Activated naive CD8-positive, alpha-beta T cell (primary cell): ENCODE measurements around the gene MUC4.

Experiments
- H3K27ac Mint-ChIP-seq: one replicate; pipeline ENCODE4 v1.8.0; 2021; ENCODE audit warnings: mixed read lengths
- H3K27me3 Mint-ChIP-seq: one replicate; pipeline ENCODE4 v1.8.0; 2021; ENCODE audit warnings: mixed read lengths
- H3K36me3 Mint-ChIP-seq: one replicate; pipeline ENCODE4 v1.8.0; 2021; ENCODE audit warnings: mixed read lengths
- H3K4me1 Mint-ChIP-seq: one replicate; pipeline ENCODE4 v1.8.0; 2021; ENCODE audit warnings: low read depth, mixed read lengths
- H3K4me3 Mint-ChIP-seq: one replicate; pipeline ENCODE4 v1.8.0; 2021; ENCODE audit warnings: mild to moderate bottlenecking, mixed read lengths
- H3K9me3 Mint-ChIP-seq: one replicate; pipeline ENCODE4 v1.8.0; 2021; ENCODE audit warnings: low read depth, mixed read lengths

Gene MUC4

GRCh38 chr3:195697582-195698324 is 114.0 kb downstream of the MUC4 start:
- Mint-ChIP-seq H3K27ac (peak overlapping the region; percentile 31), H3K36me3 (peaks cover 17% of the 10 kb centered on the region), H3K9me3 (no peaks in the 10 kb centered on the region), H3K4me3 (no peak overlapping the region), H3K4me1 (no peaks in the 10 kb centered on the region), H3K27me3 (no peaks in the 10 kb centered on the region)
